Superior temporal gyrus (tissue), 1 donor: Measurements from ENCODE around the gene TMC6.
"Not testable (repeated sequence)": the region's sequence is repeated elsewhere in the genome, so short reads cannot be mapped to it uniquely, and the experiment has no call there.

ENCODE experiments used
- DNase-seq: peaks from one replicate; pipeline ENCODE4 v3.0.0-alpha.2; 2016; ENCODE audit errors: extremely low spot score

TMC6 gene

DNA sequence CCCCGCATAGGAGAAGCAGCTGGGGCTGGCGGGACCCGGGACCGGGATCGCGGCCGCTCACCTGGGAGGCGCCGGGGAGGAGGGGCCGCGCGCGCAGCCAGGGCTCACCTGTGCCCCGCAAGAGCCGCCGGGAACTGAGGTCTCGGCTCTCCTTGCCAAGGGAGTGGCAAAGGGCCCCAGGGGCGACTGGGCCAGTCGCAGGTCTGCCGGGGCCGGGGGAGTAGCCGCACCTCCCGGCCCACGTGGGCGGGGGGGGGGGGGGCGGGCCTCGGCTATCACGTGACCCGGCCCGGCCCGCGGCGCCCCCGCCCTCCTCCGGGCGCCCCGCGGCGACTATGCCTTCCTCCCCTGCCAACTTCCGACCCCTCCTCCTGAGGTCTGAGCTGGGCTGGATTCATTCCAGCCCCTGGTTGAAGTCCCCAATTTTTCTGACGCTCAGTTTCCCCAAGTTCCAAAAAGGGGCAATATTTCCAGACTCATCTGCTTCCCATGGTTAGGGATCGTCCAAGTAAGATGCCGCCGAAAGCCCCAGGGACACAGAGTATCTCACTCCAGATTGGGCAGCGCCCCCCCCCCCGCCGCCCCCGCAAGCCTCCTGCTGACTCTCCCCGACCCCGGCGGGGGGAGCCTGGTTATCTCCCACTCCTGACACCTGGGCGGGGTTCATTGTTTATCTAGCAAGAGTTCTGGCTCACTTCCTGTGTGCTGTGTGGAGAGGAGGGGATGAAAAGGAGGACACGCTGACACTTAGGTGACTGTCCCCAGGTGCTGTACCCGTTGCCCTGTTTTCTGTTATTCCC is at the start of gene TMC6:
Gene TMC6 (minus strand): TSS at position 205 of the 800 bp plus-strand sequence. CDS start 1,923 bp downstream, outside the sequence.
- DNase-seq: peak; percentile 49

DNA sequence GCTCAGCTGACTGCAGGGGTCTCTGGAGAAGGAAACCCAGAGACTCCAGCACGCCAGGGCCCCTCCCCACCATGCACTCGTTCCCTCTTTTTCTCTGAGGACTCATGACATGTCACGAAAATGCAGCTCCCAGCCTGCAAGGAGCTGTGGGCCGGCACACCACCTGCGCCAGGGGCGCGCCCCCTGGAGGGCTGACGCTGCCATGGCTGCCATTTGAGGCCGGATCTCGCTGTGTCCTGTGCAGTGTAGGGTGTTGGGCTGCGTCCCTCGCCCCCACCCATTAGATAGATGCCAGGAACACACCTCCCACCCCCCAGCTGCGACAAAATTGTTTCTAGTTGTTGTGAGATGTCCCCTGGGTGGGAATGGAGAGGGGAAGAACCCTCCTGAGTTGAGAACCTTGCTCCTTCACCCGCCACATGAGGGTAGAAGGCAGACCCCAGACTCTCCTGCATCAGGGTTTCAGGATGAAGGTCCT is 48.0 kb upstream of the TMC6 start:
- DNase-seq: peak; percentile 66

GRCh38 chr17:78175643-78175981 is 47.1 kb upstream of the TMC6 start:
- DNase-seq: no peak

DNA sequence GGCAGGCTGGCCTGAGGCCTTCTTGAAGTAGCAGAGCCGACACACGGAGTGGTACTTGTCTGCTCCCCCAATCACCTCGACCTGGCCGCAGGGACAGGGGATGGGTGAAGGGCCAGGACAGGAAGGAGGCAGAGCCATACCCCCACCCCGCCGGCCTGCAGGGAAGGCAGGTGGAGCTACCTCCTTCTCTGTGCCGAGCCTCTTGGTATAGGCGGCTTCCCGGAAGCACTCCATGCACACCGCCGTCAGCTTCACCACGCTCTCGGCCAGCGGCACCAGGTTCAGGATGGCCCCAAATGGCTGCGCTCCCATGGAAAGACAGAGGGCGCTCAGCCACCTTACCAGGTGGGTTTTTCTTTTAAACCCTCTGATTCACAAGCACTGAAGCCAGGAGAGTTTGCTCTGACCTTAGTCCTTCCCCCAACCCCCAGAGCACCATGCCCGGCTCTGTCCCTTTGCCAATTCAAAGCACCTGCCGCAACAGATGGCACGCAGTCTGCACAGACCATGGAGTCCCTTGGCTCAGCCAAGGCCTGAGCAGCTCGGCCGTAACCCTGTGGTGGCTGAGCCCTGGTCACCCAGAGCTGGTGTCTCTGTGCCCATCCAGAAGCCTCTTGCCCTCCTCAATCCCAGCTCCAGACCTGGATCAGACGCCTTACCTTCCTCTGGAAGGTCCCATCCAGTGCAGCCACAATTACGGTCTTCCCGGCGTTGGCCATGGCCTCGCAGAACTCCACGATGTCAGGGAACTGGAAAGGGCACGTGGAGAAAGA is 46.5 kb upstream of the TMC6 start:
- no peak for DNase-seq

DNA sequence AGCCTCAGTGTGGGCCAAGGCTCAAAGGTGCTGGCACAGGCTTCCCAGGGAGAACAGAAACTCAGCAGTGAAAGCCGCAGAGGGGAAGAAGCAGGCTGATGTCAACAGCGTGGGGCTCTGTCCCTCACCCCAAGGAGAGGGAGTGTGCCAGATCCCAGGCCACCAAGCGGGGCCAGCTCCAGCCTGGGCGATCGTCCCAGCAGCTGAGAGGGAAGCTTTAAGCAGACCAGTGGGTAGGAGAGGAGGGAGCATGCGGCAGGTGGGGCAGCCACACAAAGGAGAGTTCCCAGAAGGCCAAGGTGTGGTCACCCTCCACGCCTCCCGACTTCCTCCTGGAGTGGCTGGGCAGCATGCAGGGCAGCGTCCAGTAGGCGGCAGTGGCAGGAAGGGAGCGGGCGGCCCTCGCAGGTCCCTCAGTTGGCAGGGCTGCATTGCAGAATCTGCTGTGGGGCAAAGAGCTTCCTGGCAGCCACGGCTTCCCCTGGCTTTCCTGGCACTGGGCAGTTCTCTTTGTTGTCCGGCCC is 45.9 kb upstream of the TMC6 start:
- peak; percentile 80 for DNase-seq

GRCh38 chr17:78173097-78173715 is 44.7 kb upstream of the TMC6 start:
- no peak for DNase-seq

GRCh38 chr17:78172249-78173051 is 43.9 kb upstream of the TMC6 start:
- no peak for DNase-seq

DNA sequence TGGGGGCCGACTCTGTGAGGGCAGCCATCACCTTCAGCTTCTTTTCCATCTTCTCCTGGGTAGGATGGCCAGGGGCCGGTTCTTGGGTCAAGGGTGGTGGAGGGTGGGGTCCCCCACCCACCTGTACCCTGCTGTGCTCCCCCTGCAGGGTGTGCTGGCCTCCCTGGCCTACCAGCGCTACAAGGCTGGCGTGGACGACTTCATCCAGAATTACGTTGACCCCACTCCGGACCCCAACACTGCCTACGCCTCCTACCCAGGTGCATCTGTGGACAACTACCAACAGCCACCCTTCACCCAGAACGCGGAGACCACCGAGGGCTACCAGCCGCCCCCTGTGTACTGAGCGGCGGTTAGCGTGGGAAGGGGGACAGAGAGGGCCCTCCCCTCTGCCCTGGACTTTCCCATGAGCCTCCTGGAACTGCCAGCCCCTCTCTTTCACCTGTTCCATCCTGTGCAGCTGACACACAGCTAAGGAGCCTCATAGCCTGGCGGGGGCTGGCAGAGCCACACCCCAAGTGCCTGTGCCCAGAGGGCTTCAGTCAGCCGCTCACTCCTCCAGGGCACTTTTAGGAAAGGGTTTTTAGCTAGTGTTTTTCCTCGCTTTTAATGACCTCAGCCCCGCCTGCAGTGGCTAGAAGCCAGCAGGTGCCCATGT is 43.2 kb upstream of the TMC6 start:
- DNase-seq: not testable (repeated sequence)

GRCh38 chr17:78170692-78171590 is 42.4 kb upstream of the TMC6 start:
- DNase-seq: no peak

- DNase-seq: peak; percentile 60
These were observed 40.6 kb upstream of the TMC6 start for GRCh38 chr17:78168903-78169793.

DNA sequence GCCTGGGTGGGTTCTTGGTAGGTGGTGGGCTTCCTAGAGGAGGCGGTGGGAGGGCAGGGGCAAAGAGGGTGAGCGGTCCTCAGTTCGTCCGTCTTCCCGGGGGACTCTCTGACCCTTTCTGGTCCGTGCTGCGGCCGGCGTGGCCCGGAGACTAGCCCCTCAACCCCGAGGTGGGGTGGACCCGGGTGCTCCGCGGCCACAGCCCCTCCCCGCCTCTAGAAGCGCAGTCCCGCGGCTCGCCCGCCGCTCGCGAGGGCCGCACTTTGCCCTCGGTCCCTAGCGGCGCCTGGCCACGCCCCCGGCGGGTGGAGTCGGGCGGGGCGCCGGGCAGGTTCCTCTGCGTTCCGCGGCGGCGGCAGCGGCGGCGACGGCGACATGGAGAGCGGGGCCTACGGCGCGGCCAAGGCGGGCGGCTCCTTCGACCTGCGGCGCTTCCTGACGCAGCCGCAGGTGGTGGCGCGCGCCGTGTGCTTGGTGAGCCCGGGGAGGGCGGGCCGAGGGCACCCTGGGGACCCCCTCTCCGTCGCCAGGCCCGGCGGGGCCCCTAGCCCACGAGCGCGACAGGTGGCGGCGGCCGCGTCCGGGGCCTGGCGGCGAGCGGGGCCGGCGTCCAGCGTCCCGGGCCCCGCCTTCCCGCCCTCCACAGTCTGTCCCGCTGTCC is 39.8 kb upstream of the TMC6 start, which contains the start of gene SYNGR2:
Gene SYNGR2 (plus strand): TSS at position 340 of the 661 bp plus-strand sequence. CDS start 36 bp downstream, at position 376.
- peak; percentile 72 for DNase-seq

GRCh38 chr17:78166416-78166815 is 37.9 kb upstream of the TMC6 start:
- DNase-seq: no peak

- no peak for DNase-seq
These were observed 36.4 kb upstream of the TMC6 start for GRCh38 chr17:78164748-78165607.

- no peak for DNase-seq
These were observed 35.6 kb upstream of the TMC6 start for GRCh38 chr17:78163881-78164747.

GRCh38 chr17:78159575-78160158 is 31.1 kb upstream of the TMC6 start:
- no peak for DNase-seq
